Caco-2 (cell line): ENCODE results near the gene TEPSIN. TPM values are rescaled to one million over a fixed set of nuclear protein-coding genes. Genes with fewer than 3 reads are reported as not detected.

Experiments
- BruUV-seq: library from RNA; stranded (reverse); fragments of 400-500 nt; replicated peaks from 2 replicates; lab custom pipeline; 2021; lab: Mats Ljungman, UMichigan
- CTCF ChIA-PET: fragments of 300-600 bp; sonication (Branson Sonifier 250); formaldehyde crosslinking; loops from one replicate; lab custom pipeline; 2022; ENCODE audit warnings: antibody characterized with exemption; lab: Charles Lee
- POLR2A ChIA-PET: fragments of 300-600 bp; sonication (Branson Sonifier 250); formaldehyde crosslinking; loops from one replicate; lab custom pipeline; 2022; ENCODE audit warnings: antibody characterized with exemption; lab: Charles Lee
- DNase-seq, 2 experiments: peaks; one replicate each; pipeline versions ENCODE4 v3.0.0 to v3.0.0-alpha.2; 2020 to 2022
- H3K27me3 ChIP-seq: replicated peaks from 2 replicates; pipeline ENCODE4 v1.6.0; 2011; ENCODE audit warnings: low read length; ENCODE audit not compliant: control insufficient read depth, insufficient read depth
- H3K36me3 ChIP-seq: 2 replicates; pipeline ENCODE4 v1.5.1; 2011; ENCODE audit warnings: low read length; ENCODE audit not compliant: control insufficient read depth, insufficient read depth
- H3K4me1 ChIP-seq: fragments of 250-450 bp; sonication (Bioruptor Pico); 2 replicates; pipeline ENCODE4 v1.5.1; 2020; ENCODE audit warnings: mild to moderate bottlenecking
- H3K4me3 ChIP-seq: 2 replicates; pipeline ENCODE4 v1.5.1; 2011; ENCODE audit warnings: low read depth, mild to moderate bottlenecking, control low read depth, low read length
- H3K9me3 ChIP-seq: fragments of 250-450 bp; sonication (Bioruptor Pico); 2 replicates; pipeline ENCODE4 v1.5.1; 2020; ENCODE audit warnings: mild to moderate bottlenecking, moderate library complexity
- H3K27ac Mint-ChIP-seq: one replicate; pipeline ENCODE4 v1.8.0; 2022; ENCODE audit warnings: mixed read lengths; ENCODE audit not compliant: unreplicated experiment
- H3K27me3 Mint-ChIP-seq: one replicate; pipeline ENCODE4 v1.8.0; 2022; ENCODE audit warnings: mixed read lengths; ENCODE audit not compliant: insufficient read depth, unreplicated experiment
- H3K36me3 Mint-ChIP-seq: one replicate; pipeline ENCODE4 v1.8.0; 2022; ENCODE audit warnings: mild to moderate bottlenecking, mixed read lengths; ENCODE audit not compliant: insufficient read depth, unreplicated experiment
- H3K4me1 Mint-ChIP-seq: one replicate; pipeline ENCODE4 v1.8.0; 2022; ENCODE audit warnings: low read depth, mixed read lengths; ENCODE audit not compliant: unreplicated experiment
- H3K4me3 Mint-ChIP-seq: one replicate; pipeline ENCODE4 v1.8.0; 2022; ENCODE audit warnings: mild to moderate bottlenecking, moderate library complexity, mixed read lengths; ENCODE audit not compliant: unreplicated experiment
- H3K9me3 Mint-ChIP-seq: one replicate; pipeline ENCODE4 v1.8.0; 2022; ENCODE audit warnings: mixed read lengths; ENCODE audit not compliant: unreplicated experiment
- intact Hi-C: fragments of 100-400 bp; cut with micrococcal nuclease; formaldehyde crosslinking; loops from one replicate; pipeline ENCODE4 v1.10.0; 2022; ENCODE audit not compliant: unreplicated experiment
- total RNA-seq: library from RNA; stranded (reverse); gene quantifications from 2 replicates; pipeline ENCODE4 v1.2.3, GENCODE V29; 2022
- TF ChIP-seq, protein P1 (sequence below), 2 experiments: fragments of 200-600 bp in 1 of 2; IDR thresholded peaks; 1 replicate in 1 of 2; 2 replicates in 1 of 2; pipeline versions ENCODE4 v1.5.1 to v1.8.0; 2011 to 2022; ENCODE audit warnings: antibody characterized with exemption in 1 of 2, control low read depth in 1 of 2, inconsistent platforms in 1 of 2, low read depth in 1 of 2, low read length in 1 of 2, mild to moderate bottlenecking in 1 of 2, moderate library complexity in 1 of 2; ENCODE audit not compliant: insufficient read depth in 1 of 2, severe bottlenecking in 1 of 2, unreplicated experiment in 1 of 2

The TEPSIN gene
- total RNA-seq, 1 experiment from 2014 or later, result 40.3 TPM

DNA sequence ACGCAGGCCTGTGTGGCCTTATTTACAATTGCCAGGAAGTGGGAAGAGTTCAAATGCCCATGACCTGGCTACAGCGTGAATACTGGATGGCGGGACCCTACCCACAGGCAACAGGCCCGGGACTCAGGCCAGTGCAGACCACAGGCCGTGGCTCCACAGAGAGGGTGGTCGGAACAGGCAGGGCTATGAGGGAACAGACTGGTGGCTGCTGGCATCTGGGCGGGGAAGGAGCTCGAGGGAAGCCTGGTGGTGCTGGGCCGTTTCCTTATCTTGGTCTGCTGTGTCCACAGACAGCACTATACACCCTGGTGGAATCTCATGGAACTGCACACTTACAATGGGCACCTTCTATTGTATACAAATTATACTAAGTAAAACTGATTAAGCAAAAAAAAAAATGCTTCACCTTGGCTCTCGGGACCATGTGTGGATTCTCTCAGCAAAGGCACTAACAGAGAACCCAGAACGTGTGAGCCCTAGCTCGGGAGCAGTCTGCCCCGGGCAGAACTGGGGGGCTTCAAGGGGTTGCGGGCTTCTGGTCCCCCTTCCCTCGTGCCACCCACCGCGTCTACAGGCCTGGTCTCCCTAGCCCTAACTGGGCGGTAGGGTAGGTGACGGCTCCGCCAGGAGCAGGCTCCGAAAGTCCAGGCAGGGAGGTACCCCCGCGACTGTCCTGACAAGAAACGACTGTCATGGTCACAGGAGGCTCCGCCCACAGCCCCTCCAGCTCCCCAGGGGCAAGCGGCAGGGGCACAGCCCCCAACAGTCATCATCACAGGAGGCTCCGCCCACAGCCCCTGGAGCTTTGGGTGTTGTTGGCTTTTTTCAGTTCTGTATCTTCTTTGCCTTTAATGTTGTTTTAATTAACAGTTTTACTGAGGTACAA is 37.9 kb downstream of the TEPSIN start:
- Mint-ChIP-seq H3K4me3 (no peak overlapping the region), H3K36me3 (peaks cover 6% of the 10 kb centered on the region), H3K4me1 (no peaks in the 10 kb centered on the region), H3K27ac (no peak overlapping the region), H3K9me3 (no peaks in the 10 kb centered on the region), H3K27me3 (no peaks in the 10 kb centered on the region)
- POLR2A ChIA-PET, result interaction anchor here (0.7 kb wide), 1 partner anchor 198 kb away, joined by 3 read pairs; no protein-coding TSS in a partner anchor
- DNase-seq, result peak; percentile 75 to 79
- H3K36me3 ChIP-seq, result no peaks in the 10 kb centered on the region
- no peak overlapping the region for H3K4me3 ChIP-seq
- no TSS peak for BruUV-seq
- H3K27me3 ChIP-seq, result no peaks in the 10 kb centered on the region
- CTCF ChIA-PET, result interaction anchor here (0.5 to 1.2 kb wide), 9 partner anchors 8 to 322 kb away, joined by 3 to 16 read pairs (median 5); partner anchors contain the start of gene CEP131
- intact Hi-C loops, result loop anchor here (1.0 kb wide), 1 partner anchor 59 kb away; no protein-coding TSS in a partner anchor
- no peaks in the 10 kb centered on the region for H3K9me3 ChIP-seq
- TF ChIP-seq, protein P1, sequence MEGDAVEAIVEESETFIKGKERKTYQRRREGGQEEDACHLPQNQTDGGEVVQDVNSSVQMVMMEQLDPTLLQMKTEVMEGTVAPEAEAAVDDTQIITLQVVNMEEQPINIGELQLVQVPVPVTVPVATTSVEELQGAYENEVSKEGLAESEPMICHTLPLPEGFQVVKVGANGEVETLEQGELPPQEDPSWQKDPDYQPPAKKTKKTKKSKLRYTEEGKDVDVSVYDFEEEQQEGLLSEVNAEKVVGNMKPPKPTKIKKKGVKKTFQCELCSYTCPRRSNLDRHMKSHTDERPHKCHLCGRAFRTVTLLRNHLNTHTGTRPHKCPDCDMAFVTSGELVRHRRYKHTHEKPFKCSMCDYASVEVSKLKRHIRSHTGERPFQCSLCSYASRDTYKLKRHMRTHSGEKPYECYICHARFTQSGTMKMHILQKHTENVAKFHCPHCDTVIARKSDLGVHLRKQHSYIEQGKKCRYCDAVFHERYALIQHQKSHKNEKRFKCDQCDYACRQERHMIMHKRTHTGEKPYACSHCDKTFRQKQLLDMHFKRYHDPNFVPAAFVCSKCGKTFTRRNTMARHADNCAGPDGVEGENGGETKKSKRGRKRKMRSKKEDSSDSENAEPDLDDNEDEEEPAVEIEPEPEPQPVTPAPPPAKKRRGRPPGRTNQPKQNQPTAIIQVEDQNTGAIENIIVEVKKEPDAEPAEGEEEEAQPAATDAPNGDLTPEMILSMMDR (IDR thresholded peaks at IDR 0.05; ENCODE audit: insufficient read depth in 1 of 2, low read depth in 1 of 2, low read length in 1 of 2, severe bottlenecking in 1 of 2, unreplicated experiment in 1 of 2), result peak; percentile 61 to 75
- H3K4me1 ChIP-seq, result no peaks in the 10 kb centered on the region

DNA sequence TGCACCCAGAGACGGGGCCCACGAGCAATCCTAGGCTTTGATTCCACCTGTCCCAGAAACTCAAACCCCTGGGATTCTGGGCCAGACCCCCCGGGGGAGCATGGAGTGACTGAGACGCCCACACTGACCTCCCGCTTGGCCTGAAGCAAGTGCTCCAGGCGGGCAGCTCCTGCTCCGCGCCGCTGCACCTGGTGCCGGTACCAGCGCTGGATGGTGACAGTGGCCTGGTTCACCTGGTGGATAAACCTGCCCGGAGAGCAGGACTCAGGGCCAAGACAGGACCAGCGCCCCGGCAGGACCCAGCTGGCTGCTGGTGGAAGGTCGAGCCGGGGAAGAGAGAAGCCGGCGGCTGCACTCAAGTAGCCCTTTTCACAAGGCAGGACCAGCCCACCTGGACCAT is 38.7 kb downstream of the TEPSIN start:
- Mint-ChIP-seq H3K36me3 (peaks cover 6% of the 10 kb centered on the region), H3K4me1 (no peaks in the 10 kb centered on the region), H3K27ac (no peak overlapping the region), H3K4me3 (no peak overlapping the region), H3K9me3 (no peaks in the 10 kb centered on the region), H3K27me3 (no peaks in the 10 kb centered on the region)
- Histone ChIP-seq H3K36me3 (no peaks in the 10 kb centered on the region), H3K27me3 (no peaks in the 10 kb centered on the region), H3K4me3 (no peak overlapping the region), H3K9me3 (no peaks in the 10 kb centered on the region), H3K4me1 (no peaks in the 10 kb centered on the region)
- TF ChIP-seq, protein P1 (IDR thresholded peaks at IDR 0.05; ENCODE audit: insufficient read depth in 1 of 2, low read depth in 1 of 2, low read length in 1 of 2, severe bottlenecking in 1 of 2, unreplicated experiment in 1 of 2), result no peak
- no peak for DNase-seq
- CTCF ChIA-PET, result interaction anchor here (0.5 to 1.2 kb wide), 8 partner anchors 8 to 323 kb away, joined by 3 to 16 read pairs (median 5); partner anchors contain the start of gene CEP131
- BruUV-seq, result no TSS peak
- intact Hi-C loops, result no loop called here
- POLR2A ChIA-PET, result interaction anchor here (0.7 kb wide), 1 partner anchor 199 kb away, joined by 3 read pairs; no protein-coding TSS in a partner anchor

DNA sequence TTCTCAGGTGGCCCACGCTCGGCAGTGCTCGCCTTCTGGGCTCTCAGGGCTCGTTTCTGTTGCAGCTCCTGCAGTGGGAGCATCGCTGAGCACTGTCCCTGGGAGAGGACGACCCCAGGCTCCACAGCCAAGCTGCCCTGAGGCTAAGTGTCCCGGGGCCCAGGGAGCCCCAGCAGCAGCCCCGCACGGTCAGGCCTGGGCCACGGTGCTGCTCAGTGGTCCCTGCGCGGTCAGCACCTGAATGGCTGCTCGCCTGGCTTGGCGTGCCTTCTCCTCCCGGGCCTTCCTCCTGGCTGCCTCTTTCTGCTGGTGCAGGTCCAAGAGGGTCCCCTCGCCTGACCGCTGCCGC is 39.4 kb downstream of the TEPSIN start:
- Histone ChIP-seq H3K4me3 (no peak overlapping the region), H3K4me1 (no peaks in the 10 kb centered on the region), H3K9me3 (no peaks in the 10 kb centered on the region), H3K27me3 (no peaks in the 10 kb centered on the region), H3K36me3 (no peaks in the 10 kb centered on the region)
- no peak overlapping the region for H3K27ac Mint-ChIP-seq
- H3K27me3 Mint-ChIP-seq, result no peaks in the 10 kb centered on the region
- TF ChIP-seq, protein P1 (IDR thresholded peaks at IDR 0.05; ENCODE audit: insufficient read depth in 1 of 2, low read depth in 1 of 2, low read length in 1 of 2, severe bottlenecking in 1 of 2, unreplicated experiment in 1 of 2), result no peak
- no peak for DNase-seq
- H3K4me1 Mint-ChIP-seq, result no peaks in the 10 kb centered on the region
- H3K4me3 Mint-ChIP-seq, result no peak overlapping the region
- no peaks in the 10 kb centered on the region for H3K9me3 Mint-ChIP-seq
- BruUV-seq, result no TSS peak
- ChIA-PET POLR2A (no interaction called here), CTCF (no interaction called here)
- peaks cover 6% of the 10 kb centered on the region for H3K36me3 Mint-ChIP-seq
- intact Hi-C loops, result no loop called here
